NCI-H774 (cell line): Measurements from ENCODE around the gene UPF3A.
A peak's percentile ranks its signal among the peaks of the same experiment; 100 is the strongest.
"Not testable (repeated sequence)": the region's sequence is repeated elsewhere in the genome, so short reads cannot be mapped to it uniquely, and the experiment has no call there.

Source experiments
- DNase-seq: peaks from one replicate; lab custom pipeline; 2025; lab: John Stamatoyannopoulos, UW

UPF3A gene

GRCh38 chr13:114334305-114335053 lies 53.1 kb downstream of the UPF3A start:
- no peak for DNase-seq

- not testable (repeated sequence) for DNase-seq
Measured at GRCh38 chr13:114336457-114336856, 55.1 kb downstream of the UPF3A start.

DNA sequence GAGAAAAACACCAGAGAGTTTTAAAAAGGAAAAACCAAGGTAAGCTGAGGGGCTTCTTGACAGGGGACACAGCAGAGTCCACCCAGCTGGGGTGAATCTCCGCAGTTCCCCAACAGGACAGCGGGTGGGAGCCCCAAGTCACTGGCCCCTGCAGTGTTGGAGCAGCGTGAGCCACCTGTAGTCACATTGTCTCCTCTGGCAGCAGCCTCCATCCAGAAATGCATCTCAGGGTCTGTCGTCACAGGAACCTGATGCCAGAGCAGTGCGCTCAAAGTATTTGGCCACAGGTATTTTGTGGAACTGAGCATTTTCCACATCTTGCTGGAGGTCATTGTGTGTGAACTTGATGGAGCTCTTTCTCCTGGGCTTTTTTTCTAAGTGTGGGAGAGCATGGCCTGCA lies 57.6 kb downstream of the UPF3A start:
- DNase-seq: no peak

DNA sequence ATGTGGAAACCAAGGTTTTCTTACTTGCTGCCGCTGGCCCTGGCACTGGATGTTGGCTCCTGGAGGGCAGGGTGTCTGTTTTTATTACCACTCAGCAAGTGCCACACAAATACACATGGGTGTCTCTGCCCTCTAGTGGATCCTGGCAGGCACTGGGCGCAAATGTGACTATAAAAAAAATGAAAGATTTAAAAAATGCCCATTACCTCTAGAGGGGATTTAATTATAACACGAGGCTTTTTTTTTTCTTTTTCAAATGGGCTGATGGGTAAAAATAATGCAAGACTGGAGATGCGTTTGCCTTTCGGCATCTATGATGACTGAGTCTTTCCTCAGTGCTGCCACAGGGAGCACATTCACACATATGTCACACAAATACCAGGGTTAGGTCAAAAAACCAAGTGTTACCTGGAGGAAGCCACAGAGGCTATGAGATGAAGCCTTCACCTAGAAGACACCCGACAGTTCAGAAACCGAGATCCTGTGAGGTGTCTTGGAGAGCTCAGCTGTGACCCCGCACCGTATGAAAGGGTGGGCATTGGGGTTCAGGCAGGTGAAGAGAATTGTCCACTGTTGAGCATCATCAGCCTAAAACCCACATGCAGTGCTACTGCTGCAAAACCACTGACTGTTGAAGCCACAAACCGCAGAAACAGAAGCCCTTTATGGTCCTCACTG lies 58.6 kb downstream of the UPF3A start:
- DNase-seq: peak; percentile 84

DNA sequence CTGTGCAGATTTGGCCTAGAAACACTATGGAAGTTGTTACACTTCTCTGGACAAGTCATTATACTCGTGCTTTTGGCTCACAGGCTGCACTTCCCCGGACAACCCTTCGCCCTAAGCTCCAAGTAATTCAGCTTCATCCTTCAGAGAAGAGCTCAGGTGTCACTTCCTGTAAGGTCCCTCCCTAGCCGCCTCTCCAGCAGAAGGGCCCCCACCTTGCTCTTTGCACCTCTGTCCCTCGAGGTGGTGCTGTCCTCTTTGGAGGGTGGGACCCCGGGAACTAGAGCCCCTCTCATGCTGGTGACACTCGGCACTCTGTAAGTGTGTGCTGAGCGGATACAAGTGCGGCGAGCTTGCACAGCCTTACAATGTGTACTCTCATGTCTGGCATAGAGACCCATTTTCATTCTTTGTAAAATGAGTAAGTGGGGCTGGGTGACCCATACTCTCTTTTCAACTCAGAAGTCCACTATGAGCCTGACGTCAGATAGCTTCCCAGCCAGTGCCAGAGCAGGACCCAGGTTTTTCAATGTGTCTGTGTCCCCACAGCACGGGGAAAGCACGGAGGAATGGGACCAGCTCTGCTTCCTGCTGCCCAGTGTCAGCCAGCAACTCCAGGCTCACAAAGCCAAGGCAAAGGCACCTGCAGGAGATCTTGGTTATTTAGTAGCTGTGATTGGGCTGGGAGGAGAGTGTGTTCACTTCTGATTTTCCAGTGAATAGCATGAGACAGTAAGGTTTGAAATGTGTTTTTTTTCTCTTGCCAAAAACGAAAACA lies 59.8 kb downstream of the UPF3A start:
- DNase-seq: no peak

DNA sequence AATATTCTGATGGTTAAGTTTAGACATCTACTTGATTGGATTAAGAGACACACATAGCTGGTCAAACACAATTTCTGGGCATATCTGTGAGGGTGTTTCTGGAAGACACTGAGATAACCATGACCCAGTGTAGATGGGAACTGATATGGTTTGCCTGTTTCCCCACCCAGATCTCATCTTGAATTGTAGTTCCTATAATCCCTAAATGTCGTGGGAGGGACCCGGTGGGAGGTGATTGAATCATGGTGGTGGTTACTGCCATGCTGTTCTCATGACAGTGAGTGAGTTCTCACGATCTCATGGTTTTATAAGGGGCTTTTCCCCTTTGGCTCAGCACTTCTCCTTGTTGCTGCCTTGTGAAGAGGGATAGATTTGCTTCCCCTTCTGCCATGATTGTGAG lies 65.9 kb downstream of the UPF3A start:
- not testable (repeated sequence) for DNase-seq

DNA sequence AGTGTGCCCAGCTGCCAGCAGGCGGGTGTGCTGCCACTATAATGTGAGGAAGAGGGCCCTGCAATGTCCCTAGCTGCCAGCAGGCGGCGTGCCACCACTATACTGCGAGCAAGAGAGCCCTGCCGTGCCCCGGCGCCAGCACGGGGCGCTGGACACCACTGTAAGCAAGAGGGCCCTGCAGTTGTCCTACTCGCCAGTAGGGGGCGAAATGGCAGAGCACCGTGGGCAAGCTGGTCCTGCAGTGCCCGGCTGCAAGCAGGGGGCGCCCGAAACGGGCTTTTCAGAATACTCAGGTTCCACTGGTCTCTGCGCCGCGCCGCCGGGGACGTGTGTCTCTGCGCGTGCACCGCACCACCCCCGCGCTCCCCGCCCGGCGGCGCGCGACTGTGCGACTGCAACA lies 71.4 kb downstream of the UPF3A start:
- not testable (repeated sequence) for DNase-seq

DNA sequence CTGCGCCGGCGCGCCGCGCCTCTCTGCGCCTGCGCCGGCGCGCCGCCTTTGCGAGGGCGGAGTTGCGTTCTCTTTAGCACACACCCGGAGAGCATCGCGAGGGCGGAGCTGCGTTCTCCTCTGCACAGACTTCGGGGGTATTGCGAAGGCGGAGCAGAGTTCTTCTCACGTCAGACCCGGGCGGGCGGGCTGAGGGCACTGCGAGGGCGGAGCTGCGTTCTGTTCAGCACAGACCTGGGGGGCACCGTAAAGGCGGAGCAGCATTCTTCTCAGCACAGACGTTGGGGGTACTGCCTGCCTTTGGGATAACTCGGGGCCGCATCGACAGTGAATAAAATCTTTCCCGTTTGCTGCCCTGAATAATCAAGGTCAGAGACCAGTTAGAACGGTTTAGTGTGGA lies 72.0 kb downstream of the UPF3A start:
- not testable (repeated sequence) for DNase-seq
